Karpas-422 (cell line): Measurements from ENCODE around the gene DAZAP1. TPM values are rescaled to one million over a fixed set of nuclear protein-coding genes. Genes with fewer than 3 reads are reported as not detected.

Experiments used
- DNase-seq: peaks from one replicate; pipeline ENCODE4 v3.0.0-alpha.2; 2015
- H2AFZ ChIP-seq: fragments of 200-600 bp; sonication (generic); 2 replicates; pipeline ENCODE4 v1.6.1; 2014; ENCODE audit warnings: antibody characterized with exemption, low read length, mixed read lengths
- H3K27ac ChIP-seq: fragments of 200-600 bp; sonication (generic); 2 replicates; pipeline ENCODE4 v1.5.1; 2014; ENCODE audit warnings: mild to moderate bottlenecking, low read length, moderate library complexity
- H3K27me3 ChIP-seq: fragments of 200-600 bp; sonication (generic); 2 replicates; pipeline ENCODE4 v1.6.1; 2014; ENCODE audit warnings: low read length, mixed read lengths
- H3K36me3 ChIP-seq: fragments of 200-600 bp; sonication (generic); 2 replicates; pipeline ENCODE4 v1.6.1; 2014; ENCODE audit warnings: low read length, mixed read lengths; ENCODE audit not compliant: insufficient read depth
- H3K4me1 ChIP-seq: fragments of 200-600 bp; sonication (generic); 2 replicates; pipeline ENCODE4 v1.6.1; 2014; ENCODE audit warnings: mild to moderate bottlenecking, low read length, mixed read lengths
- H3K4me2 ChIP-seq: fragments of 200-600 bp; sonication (generic); 2 replicates; pipeline ENCODE4 v1.6.1; 2014; ENCODE audit warnings: low read length, low read depth, mild to moderate bottlenecking; ENCODE audit not compliant: poor library complexity, severe bottlenecking
- H3K4me3 ChIP-seq: fragments of 200-600 bp; sonication (generic); 2 replicates; pipeline ENCODE4 v1.5.1; 2014; ENCODE audit warnings: mild to moderate bottlenecking, antibody characterized with exemption, low read length, mixed read lengths
- H3K79me2 ChIP-seq: fragments of 200-600 bp; sonication (generic); 2 replicates; pipeline ENCODE4 v1.6.1; 2014; ENCODE audit warnings: mild to moderate bottlenecking, low read length, mixed read lengths
- H3K9ac ChIP-seq: fragments of 200-600 bp; sonication (generic); 2 replicates; pipeline ENCODE4 v1.6.0; 2014; ENCODE audit warnings: low read length
- H3K9me2 ChIP-seq: fragments of 200-600 bp; sonication (generic), shearing (Covaris generic); replicated peaks from 2 replicates; pipeline ENCODE4 v1.6.0; 2014; ENCODE audit warnings: mild to moderate bottlenecking, low read length, moderate library complexity; ENCODE audit not compliant: insufficient read depth
- H3K9me3 ChIP-seq: fragments of 300-700, 200-600 bp; sonication (generic); 2 replicates; pipeline ENCODE4 v1.6.1; 2014; ENCODE audit warnings: low read length, mixed read lengths
- H4K20me1 ChIP-seq: fragments of 200-600 bp; sonication (generic); 2 replicates; pipeline ENCODE4 v1.6.1; 2014; ENCODE audit warnings: mild to moderate bottlenecking, antibody characterized with exemption, low read length, low read depth; ENCODE audit not compliant: insufficient read depth
- total RNA-seq: library from RNA; depleted of rRNA; stranded (reverse); fragments of >200 nt; shearing (Covaris generic); gene quantifications from 2 replicates; pipeline ENCODE4 v1.2.3, GENCODE V29; 2014; ENCODE audit warnings: low replicate concordance; rRNA removed

The DAZAP1 gene
- total RNA-seq, 1 experiment from 2014 or later: 110 TPM

GRCh38 chr19:1483131-1483978 is 76.0 kb downstream of the DAZAP1 start:
- no peak overlapping the region for H3K27ac ChIP-seq
- H3K4me2 ChIP-seq: no peak overlapping the region
- no peak for DNase-seq
- peaks cover 5% of the 10 kb centered on the region for H3K4me1 ChIP-seq
- H3K9me3 ChIP-seq: no peaks in the 10 kb centered on the region
- peaks cover 5% of the 10 kb centered on the region for H3K79me2 ChIP-seq
- no peak overlapping the region for H3K9ac ChIP-seq
- no peaks in the 10 kb centered on the region for H3K36me3 ChIP-seq
- no peaks in the 10 kb centered on the region for H3K27me3 ChIP-seq
- H3K9me2 ChIP-seq: no peaks in the 10 kb centered on the region
- no peak overlapping the region for H3K4me3 ChIP-seq
- no peaks in the 10 kb centered on the region for H4K20me1 ChIP-seq
- H2AFZ ChIP-seq: no peak overlapping the region

GRCh38 chr19:1483979-1484428 is 76.6 kb downstream of the DAZAP1 start:
- H3K4me3 ChIP-seq: no peak overlapping the region
- peaks cover 5% of the 10 kb centered on the region for H3K4me1 ChIP-seq
- no peaks in the 10 kb centered on the region for H3K9me2 ChIP-seq
- no peaks in the 10 kb centered on the region for H3K27me3 ChIP-seq
- DNase-seq: no peak
- no peaks in the 10 kb centered on the region for H3K36me3 ChIP-seq
- no peaks in the 10 kb centered on the region for H4K20me1 ChIP-seq
- H3K9ac ChIP-seq: no peak overlapping the region
- H3K79me2 ChIP-seq: no peaks in the 10 kb centered on the region
- H3K4me2 ChIP-seq: no peak overlapping the region
- H3K27ac ChIP-seq: no peak overlapping the region
- no peak overlapping the region for H2AFZ ChIP-seq
- no peaks in the 10 kb centered on the region for H3K9me3 ChIP-seq

Other genes with a start within 250 kb of the DAZAP1 start
- gene SBNO2, start 233.3 kb upstream of the DAZAP1 start, total RNA-seq: 7.9 and 17.1 TPM in 2 replicates
- gene STK11, start 201.8 kb upstream of the DAZAP1 start, total RNA-seq: 40.3 and 102 TPM in 2 replicates
- gene CBARP, start 169.6 kb upstream of the DAZAP1 start, total RNA-seq: 1.6 and 4.1 TPM in 2 replicates
- 64.3 and 110 TPM in 2 replicates for gene ATP5F1D, start 165.8 kb upstream of the DAZAP1 start, total RNA-seq
- 21.4 and 40.5 TPM in 2 replicates for gene MIDN, start 159.0 kb upstream of the DAZAP1 start, total RNA-seq
- gene CIRBP, start 138.3 kb upstream of the DAZAP1 start, total RNA-seq: 141 and 291 TPM in 2 replicates
- 32.7 and 68.1 TPM in 2 replicates for gene FAM174C, start 132.1 kb upstream of the DAZAP1 start, total RNA-seq
- gene EFNA2, start 121.7 kb upstream of the DAZAP1 start, total RNA-seq: not detected in 2 replicates
- 98.1 and 129 TPM in 2 replicates for gene NDUFS7, start 23.7 kb upstream of the DAZAP1 start, total RNA-seq
- 63.7 and 144 TPM in 2 replicates for gene GAMT, start 6.0 kb upstream of the DAZAP1 start, total RNA-seq
- gene RPS15, start 30.8 kb downstream of the DAZAP1 start, total RNA-seq: 2,088 and 3,414 TPM in 2 replicates
- 1.1 and 2.8 TPM in 2 replicates for gene APC2, start 42.5 kb downstream of the DAZAP1 start, total RNA-seq
- 26.4 and 62.2 TPM in 2 replicates for gene C19orf25, start 71.6 kb downstream of the DAZAP1 start, total RNA-seq
- gene PCSK4, start 82.8 kb downstream of the DAZAP1 start, total RNA-seq: 2.0 and 5.0 TPM in 2 replicates
- 1.3 and 1.5 TPM in 2 replicates for gene REEP6, start 83.6 kb downstream of the DAZAP1 start, total RNA-seq
- 0.94 and 2.6 TPM in 2 replicates for gene ADAMTSL5, start 105.4 kb downstream of the DAZAP1 start, total RNA-seq
- gene PLK5, start 116.5 kb downstream of the DAZAP1 start, total RNA-seq: not detected in 2 replicates
- gene MEX3D, start 160.7 kb downstream of the DAZAP1 start, total RNA-seq: 5.6 and 13.5 TPM in 2 replicates
- gene MBD3, start 185.3 kb downstream of the DAZAP1 start, total RNA-seq: 42.2 and 124 TPM in 2 replicates
- gene UQCR11, start 197.9 kb downstream of the DAZAP1 start, total RNA-seq: 106 and 170 TPM in 2 replicates
- 91.5 and 284 TPM in 2 replicates for gene TCF3, start 245.0 kb downstream of the DAZAP1 start, total RNA-seq